ENCODE results near the gene NMT2. TPM values are rescaled to one million over a fixed set of nuclear protein-coding genes. Genes with fewer than 3 reads are reported as not detected.
A peak's percentile ranks its signal among the peaks of the same experiment; 100 is the strongest.

The NMT2 gene
- total RNA-seq = 36.6 and 39.6 TPM in 2 replicates
- long read RNA-seq, transcript NMT2-202 (12 exons, 2,907 nt) = major isoform, 39 of 84 reads
- long read RNA-seq, transcript NMT2-201 (13 exons, 2,457 nt) = minor isoform, 8 of 84 reads
- long read RNA-seq, partial matches to known transcripts = 6 of 84 reads
- long read RNA-seq, other reads (novel, unspliced or antisense) = 31 of 84 reads

DNA sequence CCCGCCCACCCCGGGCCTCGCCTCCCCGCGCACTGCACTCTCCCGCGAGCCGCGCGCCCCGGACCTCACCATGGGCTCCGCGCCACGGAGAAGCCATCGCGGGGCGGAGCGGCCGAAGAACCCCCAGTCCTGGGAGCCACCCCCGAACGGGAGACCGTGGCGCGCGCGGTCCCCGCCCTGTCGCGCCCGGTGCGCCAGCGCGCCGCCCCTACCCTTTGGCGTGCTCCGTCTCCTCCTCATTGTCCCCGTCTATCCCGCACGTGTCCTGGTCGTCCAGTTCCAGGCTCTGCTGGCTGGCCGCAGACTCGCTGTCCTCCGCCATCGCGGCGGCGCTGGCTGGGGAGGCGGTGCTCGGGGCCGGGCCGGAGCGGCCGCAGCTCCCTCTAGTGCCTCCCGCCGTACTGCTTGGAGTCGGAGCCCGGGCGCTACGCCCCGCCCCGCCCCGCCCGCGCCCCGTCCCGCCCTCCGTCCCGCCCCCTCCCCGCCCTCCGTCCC lies at the start of gene NMT2:
Gene NMT2 (minus strand): TSS at position 403 of the 495 bp plus-strand sequence. CDS start 81 bp downstream, at position 322.
- H3K4me1 Mint-ChIP-seq (ENCODE audit: low read depth) = peaks cover 23% of the 10 kb centered on the region
- peak; percentile 75 for DNase-seq (ENCODE audit: low spot score, unreplicated experiment)
- H3K4me3 Mint-ChIP-seq (ENCODE audit: low read depth) = peak within 1 kb of the TSS; percentile 87
- no peaks in the 10 kb centered on the region for H3K9me3 Mint-ChIP-seq (ENCODE audit: low read depth)
- TF ChIP-seq, protein P1, sequence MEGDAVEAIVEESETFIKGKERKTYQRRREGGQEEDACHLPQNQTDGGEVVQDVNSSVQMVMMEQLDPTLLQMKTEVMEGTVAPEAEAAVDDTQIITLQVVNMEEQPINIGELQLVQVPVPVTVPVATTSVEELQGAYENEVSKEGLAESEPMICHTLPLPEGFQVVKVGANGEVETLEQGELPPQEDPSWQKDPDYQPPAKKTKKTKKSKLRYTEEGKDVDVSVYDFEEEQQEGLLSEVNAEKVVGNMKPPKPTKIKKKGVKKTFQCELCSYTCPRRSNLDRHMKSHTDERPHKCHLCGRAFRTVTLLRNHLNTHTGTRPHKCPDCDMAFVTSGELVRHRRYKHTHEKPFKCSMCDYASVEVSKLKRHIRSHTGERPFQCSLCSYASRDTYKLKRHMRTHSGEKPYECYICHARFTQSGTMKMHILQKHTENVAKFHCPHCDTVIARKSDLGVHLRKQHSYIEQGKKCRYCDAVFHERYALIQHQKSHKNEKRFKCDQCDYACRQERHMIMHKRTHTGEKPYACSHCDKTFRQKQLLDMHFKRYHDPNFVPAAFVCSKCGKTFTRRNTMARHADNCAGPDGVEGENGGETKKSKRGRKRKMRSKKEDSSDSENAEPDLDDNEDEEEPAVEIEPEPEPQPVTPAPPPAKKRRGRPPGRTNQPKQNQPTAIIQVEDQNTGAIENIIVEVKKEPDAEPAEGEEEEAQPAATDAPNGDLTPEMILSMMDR (IDR thresholded peaks at IDR 0.05; ENCODE audit: unreplicated experiment) = peak; percentile 42
- peaks cover 2% of the 10 kb centered on the region for H3K36me3 Mint-ChIP-seq (ENCODE audit: insufficient read depth)
- H3K27ac Mint-ChIP-seq = peak within 1 kb of the TSS; percentile 96
- no peaks in the 10 kb centered on the region for H3K27me3 Mint-ChIP-seq

DNA sequence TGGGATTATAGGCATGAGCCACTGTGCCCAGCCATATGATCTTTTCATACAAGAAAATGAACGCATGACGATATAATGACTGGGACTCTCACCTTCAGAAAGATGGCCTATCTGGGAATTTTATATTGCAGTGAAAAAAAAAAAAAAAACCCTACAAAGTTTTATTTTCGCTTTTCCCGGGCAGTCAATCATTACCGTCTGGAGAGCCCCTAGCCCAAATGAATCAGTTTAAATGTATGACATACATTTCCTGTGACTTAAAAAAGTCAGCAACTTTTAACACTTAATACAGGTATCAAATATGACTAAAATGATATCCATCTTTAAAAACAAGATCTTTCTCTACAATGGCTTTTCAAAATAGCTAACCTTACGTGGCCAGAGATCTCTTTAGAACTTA lies 48.2 kb upstream of the NMT2 start:
- DNase-seq (ENCODE audit: low spot score, unreplicated experiment) = no peak
- no peaks in the 10 kb centered on the region for H3K27me3 Mint-ChIP-seq
- TF ChIP-seq, protein P1 (IDR thresholded peaks at IDR 0.05; ENCODE audit: unreplicated experiment) = no peak
- no peak overlapping the region for H3K4me3 Mint-ChIP-seq (ENCODE audit: low read depth)
- no peak overlapping the region for H3K27ac Mint-ChIP-seq
- H3K36me3 Mint-ChIP-seq (ENCODE audit: insufficient read depth) = peaks cover 34% of the 10 kb centered on the region
- no peaks in the 10 kb centered on the region for H3K4me1 Mint-ChIP-seq (ENCODE audit: low read depth)
- no peaks in the 10 kb centered on the region for H3K9me3 Mint-ChIP-seq (ENCODE audit: low read depth)

DNA sequence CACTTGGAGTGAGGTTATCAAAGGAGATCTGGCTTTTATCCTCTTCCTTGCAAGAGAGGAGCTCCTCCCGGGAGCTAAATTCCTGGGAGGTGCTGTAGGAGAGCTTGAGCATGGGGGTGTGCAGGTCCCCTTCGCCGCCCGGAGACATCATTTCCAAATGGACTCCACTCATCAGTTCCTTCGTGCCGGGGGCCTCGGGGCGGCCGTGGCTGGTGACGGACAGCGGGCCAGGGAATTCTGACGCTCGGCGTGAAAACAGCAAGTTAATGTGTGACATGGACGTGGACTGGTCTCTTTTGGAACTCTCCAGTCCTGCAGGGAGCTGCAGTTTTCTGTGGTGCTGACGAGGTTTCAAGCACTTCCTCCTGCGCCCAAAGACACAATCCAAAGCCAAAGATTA lies 45.7 kb upstream of the NMT2 start:
- DNase-seq (ENCODE audit: low spot score, unreplicated experiment) = no peak
- Mint-ChIP-seq H3K4me1 (ENCODE audit: low read depth) (no peaks in the 10 kb centered on the region), H3K36me3 (ENCODE audit: insufficient read depth) (peaks cover 37% of the 10 kb centered on the region), H3K9me3 (ENCODE audit: low read depth) (no peaks in the 10 kb centered on the region), H3K27me3 (no peaks in the 10 kb centered on the region), H3K27ac (no peak overlapping the region), H3K4me3 (ENCODE audit: low read depth) (no peak overlapping the region)
- TF ChIP-seq, protein P1 (IDR thresholded peaks at IDR 0.05; ENCODE audit: unreplicated experiment) = no peak

DNA sequence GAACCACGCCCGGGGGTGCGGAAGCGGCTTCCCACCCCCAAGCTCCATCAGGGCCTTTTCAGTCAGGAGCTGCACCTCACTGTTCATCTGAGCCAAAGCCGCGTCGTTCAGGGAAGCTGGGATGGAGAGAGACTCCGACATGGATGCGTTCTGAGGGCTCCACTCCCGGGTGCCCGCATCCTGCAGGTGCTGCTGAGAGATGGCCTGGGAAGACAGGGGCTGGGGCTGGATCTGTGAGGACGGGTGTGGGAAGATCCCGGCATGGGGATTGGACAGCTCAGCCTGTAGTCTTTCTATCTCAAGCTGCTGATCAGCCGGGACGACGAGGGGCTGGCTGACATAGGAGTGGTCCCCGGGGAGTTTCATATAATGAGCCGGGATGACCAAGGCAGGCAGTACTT lies 45.0 kb upstream of the NMT2 start:
- H3K27ac Mint-ChIP-seq = no peak overlapping the region
- H3K27me3 Mint-ChIP-seq = no peaks in the 10 kb centered on the region
- no peak for DNase-seq (ENCODE audit: low spot score, unreplicated experiment)
- H3K4me3 Mint-ChIP-seq (ENCODE audit: low read depth) = no peak overlapping the region
- no peaks in the 10 kb centered on the region for H3K4me1 Mint-ChIP-seq (ENCODE audit: low read depth)
- no peaks in the 10 kb centered on the region for H3K9me3 Mint-ChIP-seq (ENCODE audit: low read depth)
- TF ChIP-seq, protein P1 (IDR thresholded peaks at IDR 0.05; ENCODE audit: unreplicated experiment) = no peak
- H3K36me3 Mint-ChIP-seq (ENCODE audit: insufficient read depth) = peaks cover 35% of the 10 kb centered on the region

DNA sequence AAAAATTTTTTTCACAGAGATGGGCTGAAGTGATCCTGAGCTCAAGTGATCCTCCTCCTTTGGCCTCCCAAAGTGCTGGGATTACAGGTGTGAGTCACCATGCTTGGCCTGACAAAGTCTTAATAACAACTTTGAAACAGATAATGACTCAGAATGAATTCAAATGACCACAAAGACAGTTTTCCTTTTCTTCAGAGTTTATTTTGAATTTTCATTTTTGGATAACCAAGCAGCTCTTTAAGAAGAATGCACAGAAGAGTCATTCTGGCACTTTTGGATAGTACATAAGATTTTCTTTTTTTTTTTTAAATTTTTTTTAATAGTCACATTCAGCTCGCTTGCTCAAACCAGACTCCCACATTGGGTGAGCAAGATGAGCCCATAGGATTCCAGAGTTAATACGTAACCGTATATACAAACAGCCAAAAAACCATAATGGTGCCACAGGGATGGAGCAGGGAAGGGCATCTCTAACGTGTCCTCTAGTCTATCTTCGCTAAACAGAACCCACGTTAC lies 43.0 kb upstream of the NMT2 start:
- TF ChIP-seq, protein P1 (IDR thresholded peaks at IDR 0.05; ENCODE audit: unreplicated experiment) = no peak
- no peak for DNase-seq (ENCODE audit: low spot score, unreplicated experiment)
- no peaks in the 10 kb centered on the region for H3K4me1 Mint-ChIP-seq (ENCODE audit: low read depth)
- no peak overlapping the region for H3K4me3 Mint-ChIP-seq (ENCODE audit: low read depth)
- peaks cover 35% of the 10 kb centered on the region for H3K36me3 Mint-ChIP-seq (ENCODE audit: insufficient read depth)
- no peaks in the 10 kb centered on the region for H3K27me3 Mint-ChIP-seq
- H3K9me3 Mint-ChIP-seq (ENCODE audit: low read depth) = no peaks in the 10 kb centered on the region
- no peak overlapping the region for H3K27ac Mint-ChIP-seq

Data from progenitor cell of endocrine pancreas (in vitro differentiated cells).